ENCODE results near the gene PRKCZ.

The PRKCZ gene

DNA sequence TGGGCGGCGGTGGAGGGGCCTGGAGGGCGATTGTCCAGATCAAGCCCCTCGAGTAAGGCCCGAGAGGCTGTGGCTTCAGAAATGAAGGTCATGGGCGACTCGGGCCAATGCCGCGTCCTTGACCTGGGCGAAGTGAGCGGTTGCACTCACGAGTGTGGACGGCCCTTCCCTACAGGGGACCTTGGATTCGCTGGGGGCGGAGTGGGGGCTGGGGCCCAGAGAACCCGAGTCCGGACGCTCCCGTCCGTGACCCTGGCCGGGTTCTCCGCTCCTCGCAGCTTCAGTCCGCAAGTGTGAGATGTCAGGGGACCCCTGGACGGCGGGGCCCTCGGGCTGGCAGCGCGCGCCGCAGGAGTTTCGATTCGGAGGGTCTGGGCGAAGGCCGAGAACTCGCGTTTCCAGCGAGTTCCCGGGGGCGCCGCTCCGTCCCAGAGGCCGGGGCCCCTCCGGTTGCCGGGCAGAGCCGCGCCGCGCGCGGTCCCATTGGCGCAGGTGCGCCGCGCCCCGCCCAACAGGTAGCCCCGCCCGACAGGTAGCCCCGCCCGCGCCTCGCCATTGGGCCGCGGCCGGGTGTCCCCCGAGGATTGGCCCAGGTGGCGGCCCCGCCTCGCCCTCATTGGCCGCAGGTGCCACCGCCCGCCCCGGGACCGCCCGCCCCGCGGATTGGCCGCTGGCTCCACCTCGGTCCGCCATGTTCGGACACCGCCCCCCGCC is at the start of gene PRKCZ:
Gene PRKCZ, plus strand, starts transcription at position 694 of the 714 bp plus-strand sequence. CDS start 220 bp downstream, outside the sequence.
- no peak for TF ChIP-seq ZFX (IDR thresholded peaks at IDR 0.05; ENCODE audit: borderline replicate concordance)
- TF ChIP-seq, protein P1, sequence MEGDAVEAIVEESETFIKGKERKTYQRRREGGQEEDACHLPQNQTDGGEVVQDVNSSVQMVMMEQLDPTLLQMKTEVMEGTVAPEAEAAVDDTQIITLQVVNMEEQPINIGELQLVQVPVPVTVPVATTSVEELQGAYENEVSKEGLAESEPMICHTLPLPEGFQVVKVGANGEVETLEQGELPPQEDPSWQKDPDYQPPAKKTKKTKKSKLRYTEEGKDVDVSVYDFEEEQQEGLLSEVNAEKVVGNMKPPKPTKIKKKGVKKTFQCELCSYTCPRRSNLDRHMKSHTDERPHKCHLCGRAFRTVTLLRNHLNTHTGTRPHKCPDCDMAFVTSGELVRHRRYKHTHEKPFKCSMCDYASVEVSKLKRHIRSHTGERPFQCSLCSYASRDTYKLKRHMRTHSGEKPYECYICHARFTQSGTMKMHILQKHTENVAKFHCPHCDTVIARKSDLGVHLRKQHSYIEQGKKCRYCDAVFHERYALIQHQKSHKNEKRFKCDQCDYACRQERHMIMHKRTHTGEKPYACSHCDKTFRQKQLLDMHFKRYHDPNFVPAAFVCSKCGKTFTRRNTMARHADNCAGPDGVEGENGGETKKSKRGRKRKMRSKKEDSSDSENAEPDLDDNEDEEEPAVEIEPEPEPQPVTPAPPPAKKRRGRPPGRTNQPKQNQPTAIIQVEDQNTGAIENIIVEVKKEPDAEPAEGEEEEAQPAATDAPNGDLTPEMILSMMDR (IDR thresholded peaks at IDR 0.05), result peak; percentile 26; the same call in 1 of the 2 replicates
- peak within 1 kb of the TSS; percentile 62 for H3K27ac ChIP-seq

DNA sequence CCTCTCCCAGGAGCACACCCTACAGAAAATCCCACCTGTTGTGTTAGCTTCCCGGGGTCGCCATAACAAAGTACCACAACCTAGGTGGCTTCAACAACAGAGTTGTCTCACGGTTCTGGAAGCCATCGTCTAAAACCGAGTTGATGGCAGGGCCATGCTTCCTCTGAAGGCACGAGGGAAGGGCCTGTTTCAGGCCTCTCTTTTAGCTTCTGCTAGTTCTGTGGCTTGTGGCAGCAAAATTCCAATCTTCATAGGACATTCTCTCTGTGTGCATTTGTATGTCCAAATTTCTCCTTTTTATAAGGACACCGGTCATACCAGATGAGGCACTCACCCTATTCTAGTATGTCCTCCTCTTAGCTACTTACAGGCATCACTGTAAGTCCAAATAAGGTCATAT is 49.8 kb upstream of the PRKCZ start:
- no peak for TF ChIP-seq ZFX (IDR thresholded peaks at IDR 0.05; ENCODE audit: borderline replicate concordance)
- TF ChIP-seq, protein P1 (IDR thresholded peaks at IDR 0.05), result no peak
- H3K27ac ChIP-seq, result no peak overlapping the region

DNA sequence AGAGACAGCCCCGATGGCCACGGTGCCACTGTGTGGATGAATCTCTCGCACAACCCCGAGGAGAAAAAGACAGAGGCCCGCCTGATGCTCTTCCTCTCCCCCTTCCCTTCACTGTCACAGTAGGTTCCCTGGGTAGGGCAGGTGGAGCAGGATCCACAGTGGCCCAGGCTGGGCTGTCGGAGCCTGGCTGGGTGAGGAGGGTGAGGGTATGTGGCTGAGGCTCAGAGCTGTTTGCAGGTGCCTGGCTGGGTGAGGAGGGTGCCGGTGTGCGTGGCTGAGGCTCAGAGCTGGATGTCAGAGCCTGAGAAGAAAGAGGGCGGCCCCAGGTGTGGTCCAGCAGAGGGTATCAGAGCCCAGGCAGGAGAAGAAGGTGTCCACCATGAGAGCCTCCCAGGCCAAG is 49.4 kb upstream of the PRKCZ start:
- TF ChIP-seq, protein P1 (IDR thresholded peaks at IDR 0.05), result no peak
- no peak for TF ChIP-seq ZFX (IDR thresholded peaks at IDR 0.05; ENCODE audit: borderline replicate concordance)
- no peak overlapping the region for H3K27ac ChIP-seq

DNA sequence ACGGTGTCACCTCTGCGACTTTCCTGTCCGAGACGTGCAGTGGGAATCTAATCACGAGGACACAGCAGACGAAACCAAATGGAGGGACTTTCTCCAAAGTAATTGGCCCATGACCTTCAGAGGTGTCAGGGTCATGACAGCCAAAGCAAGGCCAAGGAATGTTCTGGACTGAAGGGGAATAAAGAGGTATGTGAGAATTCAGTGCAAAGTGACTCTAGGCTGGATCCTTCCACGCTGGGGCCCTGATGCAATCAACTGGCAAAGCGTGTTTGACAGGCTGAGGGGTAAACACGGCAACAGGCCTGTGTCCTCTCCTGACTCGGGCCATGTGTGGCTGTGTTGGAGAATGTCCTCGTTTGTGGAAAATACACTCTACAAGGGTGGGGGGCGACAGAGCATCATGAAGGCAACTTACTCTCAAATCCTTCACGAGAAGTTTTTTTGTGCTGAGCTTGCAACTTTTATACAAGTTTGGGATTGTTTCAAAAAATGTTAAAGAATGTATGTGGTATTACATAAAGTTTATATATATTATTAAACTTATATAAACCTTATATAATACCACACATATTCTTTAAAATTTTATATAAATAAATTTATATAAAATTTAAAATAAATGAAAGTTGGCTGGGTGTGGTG is 48.3 kb upstream of the PRKCZ start:
- H3K27ac ChIP-seq, result peak overlapping the region; percentile 40
- TF ChIP-seq, protein P1 (IDR thresholded peaks at IDR 0.05), result no peak
- no peak for TF ChIP-seq ZFX (IDR thresholded peaks at IDR 0.05; ENCODE audit: borderline replicate concordance)

DNA sequence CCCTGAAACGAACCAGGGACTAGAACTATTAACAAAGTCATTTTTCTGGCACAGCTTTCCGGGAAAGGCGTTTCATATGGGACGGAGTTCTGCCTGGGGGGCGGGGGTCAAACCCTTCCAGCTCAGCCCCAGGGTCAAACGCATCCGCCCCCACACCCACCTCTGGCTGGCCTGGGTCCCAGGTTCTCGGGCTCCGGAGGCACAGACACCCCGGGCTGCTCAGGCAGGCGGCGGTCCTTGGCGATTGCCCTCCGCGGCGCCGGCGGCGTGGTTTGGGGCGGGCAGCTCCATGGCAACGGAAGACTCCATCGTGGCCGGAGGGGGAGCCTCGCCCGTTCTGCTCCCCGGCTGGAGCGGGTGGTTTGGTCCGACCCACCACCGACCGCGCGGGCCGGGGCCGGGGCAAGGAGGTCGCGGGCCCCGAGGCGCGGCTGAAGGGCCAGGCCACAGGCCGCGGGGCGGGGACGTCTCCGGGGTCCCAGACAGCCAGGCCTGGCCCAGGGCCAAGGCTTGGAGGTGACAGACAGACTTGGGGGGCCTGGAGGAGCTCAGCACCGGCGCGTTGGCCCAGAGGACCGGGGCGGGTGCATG is 46.6 kb upstream of the PRKCZ start, which contains the start of gene CFAP74:
Gene CFAP74, minus strand, starts transcription at position 246 of the 591 bp plus-strand sequence. CDS start 12,830 bp downstream, outside the sequence.
- no peak within 1 kb of the TSS for H3K27ac ChIP-seq
- TF ChIP-seq, protein P1 (IDR thresholded peaks at IDR 0.05), result no peak
- TF ChIP-seq ZFX (IDR thresholded peaks at IDR 0.05; ENCODE audit: borderline replicate concordance), result no peak

DNA sequence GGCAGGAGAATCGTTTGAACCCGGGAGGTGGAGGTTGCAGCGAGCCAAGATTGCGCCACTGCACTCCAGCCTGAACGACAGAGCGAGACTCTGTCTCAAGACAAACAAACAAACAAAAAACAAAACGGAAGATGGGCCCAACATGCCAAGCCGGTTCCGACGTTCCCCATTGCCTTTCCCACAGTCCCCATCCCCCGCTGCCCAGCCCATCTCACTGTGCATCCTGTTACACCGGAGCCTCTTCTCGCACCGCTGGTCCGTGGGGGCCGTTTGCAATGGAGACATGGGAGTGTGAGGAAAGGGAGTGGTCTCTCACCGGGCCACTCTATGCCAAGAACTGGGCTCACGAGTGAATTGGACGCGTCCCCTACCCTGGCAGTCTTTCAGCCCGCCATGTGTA is 45.4 kb upstream of the PRKCZ start:
- no peak for TF ChIP-seq ZFX (IDR thresholded peaks at IDR 0.05; ENCODE audit: borderline replicate concordance)
- TF ChIP-seq, protein P1 (IDR thresholded peaks at IDR 0.05), result no peak
- no peak overlapping the region for H3K27ac ChIP-seq
